EH (cell line): ENCODE results near the gene UMAD1.
"Not testable (repeated sequence)": the region's sequence is repeated elsewhere in the genome, so short reads cannot be mapped to it uniquely, and the experiment has no call there.

Experiments
- DNase-seq: peaks from one replicate; pipeline ENCODE4 v3.0.0-alpha.2; 2015; ENCODE audit warnings: low read depth

UMAD1 gene

GRCh38 chr7:7798510-7798909, 158.0 kb downstream of the UMAD1 start:
- DNase-seq, result no peak

GRCh38 chr7:7799138-7799537, 158.6 kb downstream of the UMAD1 start:
- DNase-seq, result peak; percentile 18

DNA sequence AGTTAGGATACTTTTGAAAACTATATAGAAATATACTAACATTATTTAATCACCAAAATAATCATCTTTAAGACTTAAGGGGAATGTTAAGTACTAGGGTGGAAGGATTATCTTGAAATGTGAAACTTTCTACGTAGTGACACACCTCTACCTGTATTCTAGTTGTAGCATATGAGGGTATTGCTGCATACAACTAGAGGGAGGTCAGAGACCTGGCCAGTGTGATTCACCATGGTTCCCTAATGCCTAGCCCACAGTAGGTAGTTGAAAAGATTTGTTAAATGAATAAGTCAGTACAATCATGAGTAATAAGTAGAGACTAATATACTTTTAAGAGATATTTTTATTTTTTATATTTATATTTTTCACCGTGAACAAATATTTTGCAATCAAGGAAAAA, 162.0 kb downstream of the UMAD1 start:
- DNase-seq, result no peak

DNA sequence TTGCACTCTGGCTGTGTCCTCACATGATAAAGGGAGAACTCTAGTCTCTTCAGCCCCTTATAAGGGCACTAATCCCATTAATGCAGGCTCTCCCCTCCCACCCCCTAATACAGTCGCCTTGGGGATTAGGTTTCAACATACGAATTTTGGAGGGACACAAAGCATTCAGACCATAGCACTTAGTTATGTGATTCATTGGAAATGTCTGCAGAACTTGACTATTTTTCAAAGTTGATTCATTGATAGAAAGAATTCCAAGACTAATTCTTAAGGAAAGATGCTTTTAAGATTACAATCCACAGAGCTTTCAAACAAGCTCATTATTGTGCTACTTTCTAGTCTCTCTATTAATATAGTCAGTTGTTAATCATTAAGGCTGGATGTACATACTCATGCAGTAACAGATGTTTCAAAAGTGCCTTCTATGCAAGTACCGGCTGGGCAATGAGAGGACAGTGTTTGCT, 163.2 kb downstream of the UMAD1 start:
- DNase-seq, result peak; percentile 26

DNA sequence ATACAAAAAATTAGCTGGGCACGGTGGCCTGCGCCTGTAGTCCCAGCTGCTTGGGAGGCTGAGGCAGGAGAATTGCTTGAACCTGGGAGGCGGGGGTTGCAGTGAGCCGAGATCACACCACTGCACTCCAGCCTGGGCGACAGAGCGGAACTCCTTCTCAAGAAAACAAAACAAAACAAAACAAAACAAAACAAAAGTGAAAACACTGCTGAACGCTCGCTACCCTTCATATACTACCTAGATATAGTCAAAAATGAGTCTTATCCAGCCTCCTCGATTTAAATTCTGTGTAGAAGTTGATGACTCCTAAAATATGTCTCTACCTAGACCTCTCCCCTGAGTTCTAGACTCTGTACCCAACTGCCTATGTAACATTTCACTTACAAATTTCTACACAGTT, 164.3 kb downstream of the UMAD1 start:
- DNase-seq, result not testable (repeated sequence)

DNA sequence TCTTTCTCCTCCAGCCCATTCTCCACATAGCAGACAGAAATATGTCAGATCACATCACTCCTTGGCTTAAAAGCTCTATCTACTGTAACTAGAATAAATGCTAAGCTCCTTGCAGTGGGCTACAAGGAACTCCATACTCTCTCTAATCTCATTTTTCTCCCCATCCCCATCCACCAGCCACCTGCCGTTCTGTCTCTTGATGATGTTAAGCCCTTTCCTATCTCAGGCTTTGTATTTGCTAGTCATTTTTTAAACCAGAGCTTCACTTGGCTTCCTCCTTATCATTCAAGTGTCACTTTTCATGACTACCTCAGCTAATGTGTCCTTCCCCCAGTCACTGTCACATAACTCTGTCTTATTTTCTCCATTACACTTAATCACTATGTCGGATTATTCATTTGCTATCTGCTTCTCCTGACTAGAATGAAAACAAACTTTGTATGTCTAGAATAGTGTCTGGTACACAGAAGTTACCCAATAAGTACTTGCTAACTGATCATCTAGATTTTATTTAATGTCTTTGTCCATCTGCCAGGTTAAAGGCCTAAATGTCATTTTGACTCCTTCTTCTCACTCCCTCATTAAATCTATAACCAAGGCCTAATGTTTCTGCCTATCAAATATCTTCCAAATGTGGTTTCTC, 165.1 kb downstream of the UMAD1 start:
- DNase-seq, result no peak

DNA sequence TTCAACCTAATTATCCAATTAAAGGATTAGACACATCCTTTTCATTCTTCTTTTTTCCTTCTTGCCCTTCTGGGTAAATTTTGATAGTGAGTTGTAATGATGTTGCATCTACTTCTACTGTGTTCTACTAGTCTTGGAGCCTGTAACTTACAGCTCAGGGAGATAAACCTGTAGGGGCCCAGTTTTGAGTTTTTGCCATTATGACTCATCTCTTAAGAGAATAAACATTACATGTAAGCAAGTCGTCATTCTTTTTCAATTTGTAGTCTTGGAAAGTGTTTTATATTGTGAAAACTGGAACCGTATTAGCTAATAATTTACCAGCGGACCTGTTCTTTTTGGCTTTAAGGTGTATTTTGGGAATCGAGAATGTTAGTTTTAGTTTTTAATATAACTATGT, 167.6 kb downstream of the UMAD1 start:
- DNase-seq, result peak; percentile 57

DNA sequence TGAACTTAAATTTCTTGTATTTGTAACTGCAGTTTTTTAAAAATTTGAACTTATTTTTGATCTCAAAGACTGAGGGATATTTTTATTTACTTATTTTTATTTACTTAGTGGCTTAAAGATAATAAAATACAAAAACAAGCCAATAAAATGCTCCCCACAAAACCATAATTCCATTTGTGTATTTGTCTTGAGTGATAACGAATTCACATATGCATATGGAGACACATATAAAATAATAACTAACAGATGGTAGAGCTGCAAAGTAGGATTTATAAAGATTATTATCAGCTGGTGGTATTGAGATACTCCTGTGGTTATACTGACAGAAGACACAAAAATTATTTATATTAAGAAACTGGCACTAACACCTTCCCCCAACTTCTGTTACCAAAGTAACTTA, 168.1 kb downstream of the UMAD1 start:
- no peak for DNase-seq

GRCh38 chr7:7810380-7810779, 169.8 kb downstream of the UMAD1 start:
- DNase-seq, result no peak

DNA sequence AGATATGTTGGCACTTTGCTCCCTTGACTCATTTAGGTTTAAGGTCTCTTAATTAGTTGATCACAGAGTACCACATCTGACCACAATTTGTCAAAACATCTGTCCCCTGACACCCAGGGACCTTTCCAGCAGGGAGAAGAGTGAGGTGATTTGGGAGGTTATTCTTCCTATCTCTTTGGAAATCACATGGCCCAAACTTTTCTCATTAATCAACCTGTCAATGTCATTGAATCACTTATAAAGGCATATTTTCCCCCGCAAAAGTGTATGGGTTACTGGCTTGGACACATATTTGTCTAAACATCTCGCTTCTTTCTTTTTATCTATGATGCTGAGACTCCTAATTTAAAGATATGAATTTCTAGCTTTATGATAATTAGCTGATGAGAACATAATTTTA, 170.3 kb downstream of the UMAD1 start:
- no peak for DNase-seq

GRCh38 chr7:7812112-7812511, 171.6 kb downstream of the UMAD1 start:
- DNase-seq, result no peak

DNA sequence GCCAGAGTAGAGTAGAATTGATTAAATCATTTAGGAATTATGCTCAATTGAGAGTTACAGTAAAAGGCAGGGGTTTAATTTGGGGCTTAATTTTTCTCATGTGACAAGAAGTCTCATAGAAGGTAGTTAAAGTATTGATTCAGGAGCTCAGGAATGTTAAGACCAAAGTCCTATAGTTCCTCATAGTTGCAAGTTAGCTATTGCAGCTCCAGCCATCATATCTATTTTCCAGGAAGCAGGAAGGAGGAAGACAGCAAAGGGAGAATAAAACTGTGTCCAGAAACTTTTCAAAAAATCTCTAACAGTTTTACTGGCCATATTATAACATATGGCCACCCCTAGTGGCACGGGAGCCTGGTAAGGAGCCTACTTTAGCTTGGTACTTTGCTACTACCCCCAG, 174.8 kb downstream of the UMAD1 start:
- no peak for DNase-seq

GRCh38 chr7:7816084-7816483, 175.5 kb downstream of the UMAD1 start:
- DNase-seq, result no peak

DNA sequence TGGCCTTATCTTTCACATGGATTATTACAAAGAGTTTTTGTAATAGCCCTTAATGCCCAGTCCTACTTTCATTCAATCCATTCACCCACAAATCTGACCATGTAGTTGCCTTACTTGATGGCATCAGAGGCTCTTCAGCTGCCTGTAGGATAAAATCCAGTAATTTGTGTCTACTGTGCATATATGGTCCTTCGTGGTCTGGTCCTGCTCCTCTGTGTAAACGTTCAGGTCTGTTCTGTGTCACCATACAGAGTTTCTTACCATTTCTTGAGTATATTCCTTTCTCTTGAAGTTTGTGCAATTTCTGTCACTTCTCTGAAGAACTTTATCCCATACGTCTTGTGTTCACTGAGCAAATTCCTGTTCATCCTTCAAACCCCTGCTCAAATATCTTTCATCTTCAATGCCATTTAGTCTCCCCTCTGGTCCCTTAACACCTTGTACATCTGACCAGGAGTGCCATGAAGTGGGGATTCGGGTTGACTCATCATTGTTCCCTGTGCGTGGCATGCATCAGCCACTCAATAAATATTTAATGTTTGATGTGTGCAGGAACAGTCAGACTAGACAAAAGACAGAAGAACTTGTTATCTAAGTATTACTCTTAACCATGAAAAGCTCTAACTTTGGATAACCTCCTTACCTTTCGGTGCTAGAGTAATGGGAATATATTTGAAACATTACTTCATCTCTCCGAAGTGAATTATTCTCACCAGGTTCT, 176.4 kb downstream of the UMAD1 start:
- DNase-seq, result no peak

GRCh38 chr7:7817748-7818147, 177.2 kb downstream of the UMAD1 start:
- no peak for DNase-seq

GRCh38 chr7:7818179-7818578, 177.6 kb downstream of the UMAD1 start:
- not testable (repeated sequence) for DNase-seq

DNA sequence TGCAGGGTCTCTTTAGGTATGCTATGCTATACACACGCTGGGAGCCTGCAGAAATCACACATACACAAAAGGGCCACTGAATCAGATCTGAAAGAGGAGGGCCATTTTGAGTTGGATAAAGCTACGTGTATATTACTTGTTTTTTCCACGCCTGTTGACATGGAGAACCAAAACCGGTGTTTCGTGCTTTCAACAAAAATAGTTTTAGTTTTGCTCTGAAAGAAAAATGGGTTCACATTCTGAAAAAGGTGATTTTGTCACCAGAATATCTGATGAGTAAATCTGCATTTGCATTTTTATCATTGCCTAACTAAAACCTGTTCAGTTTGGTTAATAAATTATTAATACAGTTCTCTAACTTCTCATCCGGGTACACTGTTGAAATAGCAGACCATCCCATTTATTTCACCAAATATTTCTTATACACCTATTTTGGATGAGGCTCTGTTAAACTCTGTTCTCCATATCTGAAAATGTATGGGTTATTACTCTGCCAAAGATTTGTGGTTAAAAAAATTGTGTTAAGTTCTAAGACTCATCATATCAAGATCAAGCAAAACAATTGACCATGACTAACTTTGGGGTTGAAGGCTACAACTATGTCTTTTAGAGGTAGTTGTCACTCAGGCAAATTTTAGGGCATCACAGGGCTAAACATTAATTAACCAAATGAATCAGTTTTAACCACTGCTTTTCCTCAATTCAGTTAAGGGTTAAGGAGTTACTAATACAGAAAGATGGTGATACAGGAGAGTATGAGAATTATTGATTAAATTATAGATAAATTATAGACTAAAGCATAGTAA, 179.1 kb downstream of the UMAD1 start:
- no peak for DNase-seq

GRCh38 chr7:7820409-7820808, 179.9 kb downstream of the UMAD1 start:
- DNase-seq, result no peak

GRCh38 chr7:7820939-7821338, 180.4 kb downstream of the UMAD1 start:
- no peak for DNase-seq

GRCh38 chr7:7821517-7821916, 181.0 kb downstream of the UMAD1 start:
- no peak for DNase-seq

- not testable (repeated sequence) for DNase-seq
Observed at GRCh38 chr7:7825294-7825693, 184.7 kb downstream of the UMAD1 start.

GRCh38 chr7:7829667-7830066, 189.1 kb downstream of the UMAD1 start:
- no peak for DNase-seq
